ENCODE measurements around the gene MAPK10. TPM values are rescaled to one million over a fixed set of nuclear protein-coding genes. Genes with fewer than 3 reads are reported as not detected.

MAPK10 gene
- total and polyA plus RNA-seq, 4 experiments from 2014 or later: 0.48 to 0.49 TPM; not detected in 2

Other genes with a start within 250 kb of the MAPK10 start
- gene PTPN13, start 234.3 kb upstream of the MAPK10 start, total RNA-seq: 1 to 10 TPM; 7.6 to 7.8 TPM
- gene PTPN13, start 234.3 kb upstream of the MAPK10 start, polyA plus RNA-seq: 10 to 100 TPM in 1 of 2 donors, 1 to 10 TPM in 1; 1.5 to 11.9 TPM